ENCODE measurements around the gene SLC35B2.

DNA sequence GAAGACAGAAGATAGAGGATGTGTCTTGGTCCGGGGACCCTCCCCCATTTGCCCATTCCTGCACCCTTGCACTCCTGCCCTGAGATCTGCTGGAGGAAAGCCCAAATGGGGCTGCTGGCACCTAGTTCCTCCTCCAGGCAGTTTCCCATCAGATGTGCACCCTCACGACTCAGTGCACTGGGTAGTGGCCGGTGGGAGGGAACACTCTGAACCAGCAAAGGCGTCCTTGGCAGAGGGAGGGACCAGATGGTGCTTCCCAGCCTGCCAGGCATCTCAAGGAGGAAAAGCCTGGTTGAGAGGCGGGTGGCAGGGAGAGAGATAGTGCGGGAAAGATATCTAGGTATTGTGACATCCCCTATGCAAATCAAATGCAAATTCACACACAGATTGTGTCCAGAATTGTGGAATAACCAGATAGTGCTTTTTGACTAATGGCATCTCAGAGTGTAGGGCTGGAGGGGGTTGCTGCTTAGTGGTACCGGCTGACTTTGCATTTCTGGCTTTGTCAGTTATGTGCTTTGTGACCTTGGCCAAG is 32.5 kb upstream of the SLC35B2 start:
- no peak for TF ChIP-seq CTCF (IDR thresholded peaks at IDR 0.05; ENCODE audit: borderline replicate concordance, extremely low read depth, low read length, poor library complexity, severe bottlenecking)
- no peak for TF ChIP-seq EZH2 (IDR thresholded peaks at IDR 0.05; ENCODE audit: borderline replicate concordance, low read depth, low read length, severe bottlenecking)
